ENCODE data around the gene PRLH.
"Not testable (repeated sequence)": the region's sequence is repeated elsewhere in the genome, so short reads cannot be mapped to it uniquely, and the experiment has no call there.

Gene PRLH

GRCh38 chr2:237583385-237584295 lies 17.3 kb downstream of the PRLH start:
- DNase-seq, result no peak

GRCh38 chr2:237585590-237586221 lies 19.3 kb downstream of the PRLH start:
- no peak for DNase-seq

DNA sequence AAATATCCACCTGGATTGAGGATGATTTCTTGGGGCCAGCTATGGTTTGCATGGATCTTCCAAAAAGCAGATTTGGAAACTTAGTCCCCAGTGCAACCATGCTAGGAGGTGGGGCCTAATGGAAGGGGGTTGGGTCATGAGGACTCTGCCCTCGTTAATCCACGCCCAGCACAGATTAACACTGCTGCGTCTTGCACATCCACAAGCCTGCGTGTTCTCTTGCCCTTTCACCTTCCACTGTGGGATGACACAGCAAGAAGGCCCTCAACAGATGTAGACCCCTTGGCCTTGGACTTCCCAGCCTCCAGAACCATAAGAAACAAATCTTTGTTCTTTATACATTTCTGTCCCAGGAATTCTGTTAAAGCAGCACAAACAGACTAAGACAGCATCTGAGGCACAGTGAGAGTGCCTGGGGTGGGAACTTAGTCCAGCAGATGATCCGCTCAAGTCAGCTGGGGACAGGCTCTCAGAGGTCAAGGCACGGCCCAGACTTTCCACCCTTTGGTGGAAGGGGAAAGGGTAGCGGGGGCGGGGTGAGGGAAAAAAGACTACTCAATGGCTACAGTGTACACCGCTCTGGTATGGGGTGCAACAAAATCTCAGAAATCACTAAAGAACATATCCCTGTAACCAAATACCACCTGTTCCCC lies 21.8 kb downstream of the PRLH start:
- no peak for DNase-seq

- DNase-seq, result no peak
Measured at GRCh38 chr2:237590272-237591140, 24.1 kb downstream of the PRLH start, which contains the start of gene RAB17. Gene RAB17 (minus strand): TSS chr2:237590734. CDS start chr2:237586154, 4,580 bp downstream.

DNA sequence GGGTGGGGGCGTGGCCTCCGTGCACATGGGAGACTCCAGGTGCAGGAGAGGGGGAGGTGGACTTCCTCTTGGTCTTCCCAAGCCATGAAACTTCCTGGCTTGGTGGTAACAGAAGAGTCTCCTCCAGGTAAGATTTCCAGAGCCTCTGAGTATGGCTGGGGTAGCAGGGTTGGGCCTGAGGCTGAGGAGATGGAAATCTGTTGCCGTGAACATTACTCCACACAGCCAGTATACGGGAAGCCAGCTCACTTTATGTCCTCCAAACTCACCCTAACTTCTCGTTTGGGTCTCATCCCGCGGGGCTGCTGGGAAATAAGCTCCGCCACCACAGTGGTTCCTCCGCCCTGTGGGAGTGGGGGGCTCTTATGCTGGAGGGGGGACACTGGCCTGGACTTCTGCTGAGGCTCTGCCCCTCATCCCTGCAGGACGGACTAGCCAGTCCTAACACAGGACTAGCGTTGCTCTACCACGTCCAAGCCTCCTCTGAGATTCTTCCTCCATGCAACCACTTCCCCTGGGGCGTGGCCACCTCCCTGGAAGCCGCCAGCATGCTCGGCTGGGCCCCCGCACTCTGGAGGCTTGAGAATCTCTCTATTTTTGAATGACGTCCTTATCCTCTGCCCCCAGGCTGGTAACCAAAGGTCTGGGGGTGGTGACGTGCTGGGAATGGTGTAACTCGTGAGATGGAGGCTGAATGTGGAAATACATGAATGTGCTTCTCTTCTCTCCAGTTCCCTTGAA lies 24.9 kb downstream of the PRLH start:
- DNase-seq, result no peak

- no peak for DNase-seq
Measured at GRCh38 chr2:237592425-237592980, 26.1 kb downstream of the PRLH start.

- no peak for DNase-seq
Measured at GRCh38 chr2:237593036-237593435, 26.7 kb downstream of the PRLH start.

- DNase-seq, result no peak
Measured at GRCh38 chr2:237593596-237594320, 27.4 kb downstream of the PRLH start.

GRCh38 chr2:237594514-237594871 lies 28.1 kb downstream of the PRLH start:
- DNase-seq, result no peak

- not testable (repeated sequence) for DNase-seq
Measured at GRCh38 chr2:237595829-237596519, 29.6 kb downstream of the PRLH start.

DNA sequence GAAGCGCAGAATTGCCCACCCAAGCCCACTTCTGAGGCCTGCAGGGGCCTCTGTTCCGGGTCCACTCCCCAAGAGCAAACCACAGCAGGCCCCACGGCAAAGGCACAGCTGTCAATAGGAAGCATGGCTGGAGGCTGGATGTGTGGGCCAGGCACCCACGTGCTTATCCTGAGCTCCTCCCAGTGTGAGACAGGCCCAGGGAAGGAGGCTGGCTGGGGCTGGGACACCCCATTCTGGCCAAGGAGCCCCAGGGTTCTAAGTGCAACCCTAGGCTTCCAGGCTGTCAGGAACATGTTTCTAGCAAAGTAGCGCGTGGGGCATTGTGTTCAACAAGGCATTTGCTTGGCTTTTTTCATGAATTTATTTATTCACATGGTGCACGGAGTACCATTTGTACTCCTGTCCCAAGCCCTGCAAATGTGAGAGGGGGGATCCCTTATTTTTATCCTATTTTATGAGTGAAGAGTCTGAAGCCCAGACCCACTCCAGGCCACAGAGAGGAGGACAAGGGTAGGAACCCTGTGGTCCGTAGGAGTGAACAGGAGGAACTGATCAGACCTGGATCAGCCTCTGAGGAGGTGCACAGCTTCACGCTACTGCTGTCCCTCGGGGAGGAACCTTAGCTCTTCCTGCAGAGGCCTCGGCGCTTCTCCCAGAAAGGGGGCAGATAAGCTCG lies 30.3 kb downstream of the PRLH start:
- no peak for DNase-seq

GRCh38 chr2:237597196-237598145 lies 31.1 kb downstream of the PRLH start:
- DNase-seq, result no peak

DNA sequence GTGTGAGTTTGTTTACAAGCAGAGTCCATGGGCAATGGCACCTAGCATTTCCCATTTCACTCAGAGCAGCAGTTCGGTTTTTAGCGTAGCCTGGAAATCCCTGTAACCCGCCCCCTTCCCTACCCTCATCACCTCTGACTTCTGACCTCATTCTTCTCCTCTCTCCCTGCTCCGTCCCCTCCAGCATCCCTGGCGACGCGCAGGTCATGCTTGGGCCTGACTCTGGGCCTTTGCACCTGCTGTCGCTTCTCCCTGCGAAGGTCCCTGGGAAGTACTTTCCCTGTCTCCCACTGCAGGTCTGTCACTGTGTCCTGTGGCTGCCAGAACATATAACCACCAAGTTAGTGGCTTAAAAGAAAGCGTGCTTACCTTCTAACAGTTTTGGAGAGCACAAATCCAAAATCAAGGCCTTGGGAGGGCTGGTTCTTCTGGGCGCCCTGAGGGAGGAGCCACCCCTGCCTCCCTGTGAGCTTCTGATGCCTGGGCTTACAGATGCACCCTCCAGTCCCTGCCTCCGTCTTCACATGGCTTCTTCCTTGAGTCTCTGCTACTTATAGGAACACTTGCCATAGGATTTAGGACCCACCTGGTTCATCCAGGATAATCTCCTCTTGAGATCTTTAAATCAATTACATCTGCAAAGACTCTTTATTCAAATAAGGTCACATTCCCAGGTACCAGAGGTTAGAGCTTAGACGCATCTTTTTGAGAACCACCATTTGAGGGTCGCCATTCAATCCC lies 32.3 kb downstream of the PRLH start:
- no peak for DNase-seq

DNA sequence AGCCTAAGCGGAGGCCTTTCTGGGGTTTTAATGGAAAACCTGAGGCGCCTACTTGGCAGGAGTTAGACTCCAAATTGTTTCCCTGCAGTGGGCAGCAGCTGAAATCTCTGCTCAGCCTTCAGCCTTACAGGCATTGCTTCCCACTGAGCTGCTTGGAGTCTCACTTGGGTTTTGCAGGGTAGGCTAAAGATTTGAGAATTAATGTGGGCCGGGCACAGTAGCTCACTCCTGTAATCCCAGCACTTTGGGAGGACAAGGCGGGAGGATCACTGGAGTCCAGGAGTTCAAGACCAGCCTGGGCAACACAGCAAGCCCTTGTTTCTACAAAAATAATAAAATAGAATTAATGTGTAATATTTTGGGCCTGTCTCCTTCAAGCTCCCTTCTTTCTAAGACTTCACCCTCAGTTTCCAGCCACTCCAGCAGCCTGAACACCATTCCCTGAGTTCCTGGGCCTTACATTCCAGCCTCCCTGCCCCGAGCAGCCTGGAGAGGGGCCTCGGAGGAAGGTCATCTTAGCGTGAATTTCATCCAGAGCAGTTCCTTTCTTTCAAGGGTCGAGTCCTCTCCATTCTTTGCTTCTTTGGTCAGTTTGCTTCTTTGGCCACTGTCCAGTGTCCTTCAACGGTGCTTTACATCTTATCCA lies 33.2 kb downstream of the PRLH start:
- no peak for DNase-seq

GRCh38 chr2:237600205-237600846 lies 34.0 kb downstream of the PRLH start:
- no peak for DNase-seq

DNA sequence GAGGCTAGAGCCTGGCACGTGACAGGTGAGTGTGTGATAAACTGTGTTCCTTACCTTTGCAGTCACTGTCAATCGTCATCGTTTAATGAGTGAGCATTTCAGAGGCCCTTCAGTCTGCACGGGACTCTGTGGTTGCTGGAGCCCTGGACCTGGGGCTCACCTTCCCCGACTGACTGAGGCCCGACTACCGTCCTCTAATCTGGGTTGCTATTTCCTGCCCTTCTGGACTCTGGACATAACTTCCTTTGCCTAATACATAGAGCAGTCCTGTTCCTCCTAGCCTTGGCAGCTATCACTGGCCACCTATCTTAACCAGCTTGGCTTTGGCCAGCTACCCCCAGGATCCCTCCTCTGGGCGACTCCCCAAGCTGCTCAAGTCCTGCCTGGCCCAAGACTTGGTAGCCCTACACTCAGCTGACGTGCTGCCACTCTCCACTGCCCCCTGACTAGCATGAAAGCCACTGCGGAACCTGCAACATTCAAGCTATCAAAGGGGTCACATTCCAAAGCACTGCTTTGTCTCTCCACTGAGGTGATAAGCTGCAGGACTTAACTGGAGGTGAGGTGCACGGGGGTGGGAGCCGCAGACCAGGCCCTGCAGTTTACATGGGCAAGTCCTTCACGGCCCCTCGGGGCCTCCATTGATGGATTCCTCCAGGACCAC lies 35.2 kb downstream of the PRLH start:
- no peak for DNase-seq
